ENCODE data around the gene LMNA. TPM values are rescaled to one million over a fixed set of nuclear protein-coding genes. Genes with fewer than 3 reads are reported as not detected.

The LMNA gene
- total RNA-seq, 1 experiment from 2014 or later, result 51.0 TPM

DNA sequence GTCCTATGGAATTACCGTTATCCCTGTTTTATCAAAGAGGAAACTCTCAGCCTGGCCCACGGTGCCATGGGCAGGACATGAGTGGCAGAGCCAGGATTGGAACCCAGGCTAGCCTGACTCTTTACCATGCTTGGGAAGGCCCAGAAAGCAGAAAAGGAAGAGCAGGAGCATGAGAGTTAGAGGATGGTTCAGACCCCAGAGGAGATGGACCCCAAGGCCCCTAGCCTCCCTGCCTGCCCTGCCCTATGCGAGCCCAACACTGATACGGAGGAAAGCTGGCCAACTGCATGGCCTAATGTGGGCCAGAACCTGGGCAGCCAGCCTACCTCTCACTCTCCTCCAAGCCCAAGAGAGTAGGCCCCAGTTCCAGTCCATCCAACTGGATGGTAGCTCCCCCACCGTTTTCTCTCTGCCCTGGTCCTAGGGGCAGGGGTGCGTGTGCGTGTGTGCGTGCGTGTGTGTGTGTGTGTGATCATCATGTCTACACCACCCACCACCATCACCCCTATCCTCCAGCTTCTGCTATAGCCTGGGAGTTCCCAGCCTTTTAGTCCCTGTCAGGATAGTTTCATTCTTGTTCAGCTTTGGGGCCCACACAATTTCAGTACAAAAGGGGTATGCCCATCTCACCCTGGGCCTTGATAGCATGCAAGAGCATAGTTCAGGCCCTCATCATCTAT lies 16.9 kb upstream of the LMNA start:
- Histone ChIP-seq H3K23me2 (ENCODE audit: insufficient read length, low read depth, low read length, poor library complexity, severe bottlenecking) (no peaks in the 10 kb centered on the region), H4K8ac (replicated peaks; ENCODE audit: insufficient read length, low read depth, low read length) (no peak overlapping the region), H3K4me2 (ENCODE audit: insufficient read depth, insufficient read length, low read length) (no peak overlapping the region), H2BK12ac (ENCODE audit: insufficient read length, low read depth, low read length) (no peak overlapping the region), H3K79me1 (ENCODE audit: insufficient read depth, low read depth, low read length, poor library complexity, severe bottlenecking) (no peaks in the 10 kb centered on the region), H2AK5ac (ENCODE audit: insufficient read length, low read length) (no peak overlapping the region), H4K20me1 (ENCODE audit: control insufficient read depth, insufficient read depth, insufficient read length) (peaks cover 2% of the 10 kb centered on the region), H3K9me3 (ENCODE audit: control insufficient read depth, low read depth, low read length) (no peaks in the 10 kb centered on the region), H3K14ac (ENCODE audit: insufficient read depth, low read length) (no peak overlapping the region), H3K4ac (ENCODE audit: low read depth, low read length) (no peak overlapping the region), H2BK20ac (ENCODE audit: low read depth, low read length, poor library complexity, severe bottlenecking) (no peak overlapping the region), H2BK15ac (ENCODE audit: low read depth, low read length) (no peak overlapping the region), H3K27ac (ENCODE audit: insufficient read length, low read depth, low read length) (no peak overlapping the region), H3K27me3 (ENCODE audit: insufficient read depth, low read length) (no peaks in the 10 kb centered on the region), H2BK5ac (ENCODE audit: insufficient read length, low read length) (no peak overlapping the region), H3K23ac (ENCODE audit: insufficient read length, low read depth, low read length) (no peak overlapping the region), H3T11ph (ENCODE audit: low read length) (no peak overlapping the region), H3K79me2 (ENCODE audit: insufficient read depth, low read length) (no peaks in the 10 kb centered on the region), H2BK120ac (ENCODE audit: low read depth, low read length, poor library complexity, severe bottlenecking) (no peak overlapping the region), H4K91ac (ENCODE audit: insufficient read length, low read depth, low read length) (no peak overlapping the region), H3K9ac (ENCODE audit: extremely low read depth, insufficient read length, low read length) (no peak overlapping the region), H3K56ac (ENCODE audit: insufficient read length, low read depth, low read length) (no peak overlapping the region), H2AFZ (ENCODE audit: low read length) (no peak overlapping the region), H4K5ac (ENCODE audit: insufficient read length, low read depth, low read length) (no peak overlapping the region), H3K18ac (ENCODE audit: insufficient read length, low read depth, low read length) (no peak overlapping the region), H3K4me1 (ENCODE audit: insufficient read depth, low read length) (0 out of 2 replicates have a peak, but pooled peaks cover 2% of the 10 kb centered on the region)
- peaks cover 29 to 35% of the 10 kb centered on the region in 2 experiments for H3K4me1 Mint-ChIP-seq
- TF ChIP-seq, protein P1, sequence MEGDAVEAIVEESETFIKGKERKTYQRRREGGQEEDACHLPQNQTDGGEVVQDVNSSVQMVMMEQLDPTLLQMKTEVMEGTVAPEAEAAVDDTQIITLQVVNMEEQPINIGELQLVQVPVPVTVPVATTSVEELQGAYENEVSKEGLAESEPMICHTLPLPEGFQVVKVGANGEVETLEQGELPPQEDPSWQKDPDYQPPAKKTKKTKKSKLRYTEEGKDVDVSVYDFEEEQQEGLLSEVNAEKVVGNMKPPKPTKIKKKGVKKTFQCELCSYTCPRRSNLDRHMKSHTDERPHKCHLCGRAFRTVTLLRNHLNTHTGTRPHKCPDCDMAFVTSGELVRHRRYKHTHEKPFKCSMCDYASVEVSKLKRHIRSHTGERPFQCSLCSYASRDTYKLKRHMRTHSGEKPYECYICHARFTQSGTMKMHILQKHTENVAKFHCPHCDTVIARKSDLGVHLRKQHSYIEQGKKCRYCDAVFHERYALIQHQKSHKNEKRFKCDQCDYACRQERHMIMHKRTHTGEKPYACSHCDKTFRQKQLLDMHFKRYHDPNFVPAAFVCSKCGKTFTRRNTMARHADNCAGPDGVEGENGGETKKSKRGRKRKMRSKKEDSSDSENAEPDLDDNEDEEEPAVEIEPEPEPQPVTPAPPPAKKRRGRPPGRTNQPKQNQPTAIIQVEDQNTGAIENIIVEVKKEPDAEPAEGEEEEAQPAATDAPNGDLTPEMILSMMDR (conservative IDR thresholded peaks at IDR 0.05), result no peak
- no CpG with 5 or more reads among the region's 9 CpGs for WGBS (ENCODE audit: extremely low coverage, insufficient read length, low lambda C conversion rate)
- H3K36me3 Mint-ChIP-seq (ENCODE audit: insufficient read depth in 1 of 3, low read depth in 3 of 3), result peaks cover 11 to 28% (median 19%) of the 10 kb centered on the region in 3 experiments
- H3K27me3 Mint-ChIP-seq (ENCODE audit: low read depth), result no peaks in the 10 kb centered on the region
- peak overlapping the region in 2 of 3 experiments; percentile 45 to 83; a peak in 3 of 7 replicates for H3K27ac Mint-ChIP-seq
- DNase-seq, result no peak
- no peak overlapping the region for H3K4me3 Mint-ChIP-seq
- H3K9me3 Mint-ChIP-seq, result no peaks in the 10 kb centered on the region; a peak in 1 of 5 replicates

All from H9 (cell line).